Iris pigment epithelial cell (primary cell): Measurements from ENCODE around the gene HBS1L.

Experiments used
- DNase-seq: peaks from one replicate; pipeline ENCODE4 v3.0.0-alpha.2; 2011; ENCODE audit warnings: low read depth

The HBS1L gene

DNA sequence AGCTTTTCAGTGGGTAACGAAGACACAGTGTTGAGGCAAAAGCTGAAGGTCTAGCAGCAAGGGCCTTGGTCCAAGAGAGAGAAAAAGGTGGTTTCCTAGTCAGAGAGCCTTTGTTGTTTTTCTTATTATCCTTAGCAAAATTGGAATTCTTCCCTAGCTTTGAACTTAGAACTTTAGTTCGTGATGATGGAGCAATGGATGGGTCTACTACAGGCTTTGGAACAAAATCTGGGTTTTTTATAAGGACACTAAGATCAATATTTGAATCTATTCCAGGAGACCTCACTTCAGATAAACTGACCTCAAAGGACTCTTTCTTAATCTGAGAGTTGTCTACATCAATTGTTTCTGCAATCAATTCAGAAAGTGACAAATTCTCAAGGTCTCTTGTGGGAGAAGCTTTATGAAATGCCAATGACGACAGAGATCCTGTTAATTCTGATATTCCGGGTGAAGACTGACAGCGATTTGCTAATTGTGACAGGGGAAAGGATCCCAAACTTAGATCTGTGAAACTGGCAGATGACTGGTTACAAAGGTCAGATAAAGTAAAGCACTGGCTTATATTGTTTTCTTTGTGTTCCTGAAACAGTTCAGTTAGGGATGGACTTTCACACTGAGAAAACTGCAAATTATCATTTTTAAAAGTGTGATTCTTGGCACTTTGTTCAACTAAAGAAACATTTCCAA, 17.7 kb downstream of the HBS1L start:
- DNase-seq, result no peak

DNA sequence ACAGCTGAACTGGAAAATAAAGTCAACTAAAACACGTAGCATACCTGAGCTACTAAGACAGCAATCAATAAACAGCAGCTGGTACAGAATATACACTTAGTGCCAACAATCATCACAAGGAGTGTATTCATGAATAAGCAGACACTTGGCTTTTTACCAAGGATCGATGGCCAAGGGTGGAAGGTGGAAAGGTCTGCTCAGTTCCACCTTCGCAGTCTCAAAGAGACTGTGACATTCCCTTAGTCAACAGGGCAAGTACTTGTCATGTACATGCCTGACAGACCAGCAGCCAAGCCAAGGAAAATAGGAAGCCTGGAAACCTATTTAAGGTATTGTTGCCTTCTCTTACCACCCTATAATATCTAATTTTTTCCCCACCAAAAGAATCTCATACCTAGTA, 21.4 kb downstream of the HBS1L start:
- no peak for DNase-seq

DNA sequence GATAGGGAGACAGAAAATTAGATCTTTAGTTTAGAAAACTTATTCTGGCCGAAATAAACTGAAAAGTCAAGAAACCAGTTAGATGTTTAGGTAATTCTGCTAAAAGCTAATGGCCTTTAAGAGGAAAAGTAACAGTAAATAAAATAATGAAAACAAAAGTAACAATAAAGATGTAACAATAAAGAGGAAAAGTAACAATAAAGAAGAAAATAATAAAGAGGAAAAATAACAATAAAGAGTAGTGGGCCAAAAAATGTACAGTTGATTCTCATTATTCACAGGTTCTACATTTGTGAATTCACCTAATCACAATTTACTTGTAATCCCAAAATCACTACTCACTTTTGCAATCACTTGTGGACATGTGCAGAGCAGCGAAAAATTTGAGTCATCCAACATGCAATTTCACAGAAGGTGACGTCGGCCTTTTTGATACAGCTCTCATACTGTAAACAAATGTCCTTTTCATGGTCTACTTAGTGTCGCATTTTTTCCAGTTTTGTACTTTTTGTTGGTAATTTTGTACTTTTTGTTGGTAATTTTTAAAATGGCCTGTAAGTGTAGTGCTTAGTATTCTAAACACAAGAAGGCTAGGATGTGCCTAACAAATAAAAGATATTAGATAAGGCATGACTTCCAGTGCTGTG, 24.0 kb downstream of the HBS1L start:
- peak; percentile 82 for DNase-seq

DNA sequence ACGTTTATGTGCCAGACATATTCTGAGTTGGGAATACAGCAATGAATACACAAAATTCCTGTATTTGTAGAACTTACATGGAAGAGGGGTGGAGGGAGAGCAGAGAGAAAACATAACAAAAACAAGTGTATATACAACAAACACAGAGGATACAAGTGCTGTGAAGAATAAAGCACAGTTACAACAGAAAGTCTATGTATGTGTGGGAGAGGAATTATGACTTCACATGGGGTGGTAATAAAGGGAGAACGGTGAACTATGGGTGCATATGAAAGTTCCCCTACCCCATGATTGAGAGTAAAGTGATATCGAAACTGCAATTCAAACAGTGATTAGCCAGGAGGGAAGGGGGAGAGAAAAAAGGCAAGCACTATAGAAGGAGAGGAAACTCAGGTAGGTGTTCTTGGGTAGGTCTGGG, 24.6 kb downstream of the HBS1L start:
- no peak for DNase-seq

DNA sequence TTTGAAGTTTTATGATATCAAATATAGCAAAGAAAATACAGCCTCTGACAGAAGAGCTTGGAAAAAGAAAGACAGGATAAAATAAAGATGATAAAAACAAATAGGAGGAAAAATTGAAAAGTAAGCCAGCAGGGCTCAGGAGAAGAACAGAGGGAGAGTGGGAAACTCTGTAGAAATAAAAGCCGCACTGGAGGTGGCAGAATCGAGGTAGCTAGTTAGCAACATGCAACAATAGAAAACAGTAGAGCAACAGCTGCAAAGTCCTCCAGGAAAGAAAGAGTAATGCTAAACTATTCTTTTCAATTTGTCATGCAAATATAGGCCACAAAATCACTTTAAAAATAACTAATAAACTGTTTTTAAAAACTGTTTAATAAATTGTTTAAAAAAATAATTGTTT, 28.8 kb downstream of the HBS1L start:
- DNase-seq, result no peak

DNA sequence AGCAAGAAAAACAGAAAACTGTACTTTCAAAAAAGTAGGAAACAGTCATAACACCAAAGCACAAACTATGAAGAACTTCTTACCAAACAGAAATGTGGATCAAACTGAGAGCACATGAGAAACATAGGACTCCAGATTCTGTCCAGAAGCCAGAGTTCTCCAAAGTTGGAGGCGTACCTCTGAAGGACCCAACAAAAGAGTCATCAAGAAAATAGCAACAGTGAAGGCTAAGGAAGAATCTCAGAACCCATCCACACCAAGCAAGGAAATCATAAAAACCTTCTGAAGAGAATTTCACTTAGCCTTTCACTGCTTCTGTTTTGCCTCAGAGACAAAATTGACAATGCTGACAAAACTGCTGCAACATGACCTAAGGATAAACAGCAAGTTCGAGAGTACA, 29.4 kb downstream of the HBS1L start:
- no peak for DNase-seq

DNA sequence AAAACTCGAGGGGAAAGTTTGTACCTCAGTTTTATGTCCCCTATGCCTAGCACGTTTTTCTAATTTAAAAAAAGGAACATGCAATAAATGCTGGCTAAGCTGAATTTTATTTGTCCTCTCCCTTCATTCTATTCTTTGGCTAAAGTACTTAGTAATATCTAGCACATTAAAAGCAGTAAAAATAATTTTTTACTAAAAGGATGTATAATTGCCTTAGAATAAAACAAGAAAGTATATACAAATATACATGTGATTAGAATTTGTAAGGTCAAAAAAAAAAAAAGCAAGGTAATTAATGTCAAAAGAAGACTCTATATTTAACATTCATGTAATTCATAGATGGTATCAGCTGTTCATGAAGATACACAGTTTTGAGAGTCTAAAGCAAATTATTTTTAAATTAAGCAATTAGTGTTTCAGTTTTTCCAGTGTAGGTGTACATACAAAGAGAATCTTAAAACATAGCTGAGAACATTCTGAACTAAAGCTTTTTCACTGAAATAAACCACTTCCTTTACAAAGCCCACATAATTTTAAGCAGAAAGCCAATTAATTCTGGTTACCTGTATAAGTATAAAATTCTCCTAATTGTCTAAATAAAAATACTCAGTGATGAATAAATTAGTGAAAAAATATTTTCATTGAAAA, 32.4 kb downstream of the HBS1L start:
- no peak for DNase-seq

DNA sequence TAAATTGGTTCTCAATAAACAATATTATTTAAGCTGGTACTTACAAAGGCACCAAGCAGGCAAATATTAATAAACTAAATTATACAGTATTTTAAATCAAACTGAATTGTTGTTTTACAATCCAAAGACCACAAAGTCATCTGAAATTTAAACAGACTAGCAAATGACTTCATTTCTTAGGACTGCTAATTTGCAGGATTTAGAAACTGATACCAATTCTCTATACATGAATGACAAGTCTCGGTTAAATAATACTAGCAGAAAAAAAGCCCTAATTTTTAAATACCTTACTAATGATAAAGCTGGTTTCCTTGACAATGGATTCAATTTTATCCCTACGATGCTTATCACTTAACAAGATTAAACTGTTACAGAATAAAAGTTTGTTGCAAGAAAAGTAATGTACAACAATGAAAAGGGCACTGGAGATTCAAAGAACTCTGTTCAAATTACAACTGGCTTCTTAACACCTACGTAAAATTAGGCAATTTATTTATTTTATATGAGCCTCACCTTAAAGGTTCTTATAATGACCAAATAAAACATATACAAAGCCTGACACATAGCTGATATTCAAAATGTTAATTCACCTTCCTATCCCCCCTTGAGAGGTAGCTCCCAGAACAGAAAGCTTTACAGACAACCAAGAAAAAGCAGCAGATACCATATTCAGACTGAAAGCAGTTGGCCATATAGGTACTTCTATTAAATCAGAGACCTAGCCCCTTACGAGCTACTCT, 33.1 kb downstream of the HBS1L start:
- DNase-seq, result no peak

DNA sequence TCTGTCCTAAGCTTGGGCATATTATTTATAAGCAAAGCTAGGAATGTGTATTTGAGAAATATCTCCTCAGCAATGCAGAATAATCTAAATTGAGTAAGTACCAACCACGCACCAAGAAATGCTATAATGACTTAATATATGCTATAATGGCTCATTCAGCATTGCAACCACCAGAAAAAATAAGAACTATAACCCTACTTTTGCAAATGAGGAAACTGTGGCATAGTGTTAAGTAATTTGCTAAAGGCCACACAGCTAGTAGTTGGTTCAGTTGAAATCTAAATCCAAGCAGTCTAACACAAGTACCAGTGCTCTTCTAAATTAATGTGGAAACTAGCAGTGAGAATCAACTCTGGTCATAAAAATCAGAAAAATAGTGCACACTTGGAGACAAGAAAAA, 35.7 kb downstream of the HBS1L start:
- no peak for DNase-seq

DNA sequence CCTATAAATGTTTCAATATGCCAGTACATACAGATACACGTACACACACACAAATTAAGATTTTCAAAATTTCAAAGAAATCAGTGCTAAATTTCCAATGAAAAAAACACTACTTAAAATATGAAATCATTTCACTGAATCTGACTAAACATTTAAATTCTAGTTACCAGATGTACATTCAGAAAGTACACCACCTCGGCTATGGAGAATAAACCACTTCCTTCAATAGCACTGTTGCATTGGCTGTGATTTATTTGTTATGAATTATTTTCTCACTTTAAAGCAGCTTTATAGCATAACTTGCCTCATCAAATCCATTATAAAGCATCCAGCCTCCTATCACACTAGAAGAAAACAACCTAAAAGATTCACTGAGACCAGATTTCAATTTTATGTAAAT, 36.6 kb downstream of the HBS1L start:
- DNase-seq, result no peak

DNA sequence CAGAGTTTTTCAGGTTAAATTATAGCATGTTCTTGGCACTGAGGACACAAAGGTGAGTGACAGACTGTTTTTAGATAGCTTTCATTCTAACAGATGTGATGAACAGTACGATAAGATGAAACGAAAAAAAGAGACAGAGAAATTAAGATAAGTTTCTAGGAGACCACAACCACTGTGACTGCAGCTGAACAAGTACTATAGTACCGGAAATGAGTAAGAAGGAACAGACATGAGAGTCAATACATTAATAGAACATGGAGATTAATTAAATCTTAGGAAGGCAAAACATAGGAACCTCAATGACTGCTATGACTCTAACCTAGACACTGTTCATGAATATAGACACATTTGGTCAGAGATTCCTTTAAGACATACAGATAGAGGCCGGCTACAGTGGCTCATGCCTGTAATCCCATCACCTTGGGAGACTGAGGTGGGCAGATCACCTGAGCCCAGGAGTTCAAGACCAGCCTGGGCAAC, 40.2 kb downstream of the HBS1L start:
- no peak for DNase-seq

DNA sequence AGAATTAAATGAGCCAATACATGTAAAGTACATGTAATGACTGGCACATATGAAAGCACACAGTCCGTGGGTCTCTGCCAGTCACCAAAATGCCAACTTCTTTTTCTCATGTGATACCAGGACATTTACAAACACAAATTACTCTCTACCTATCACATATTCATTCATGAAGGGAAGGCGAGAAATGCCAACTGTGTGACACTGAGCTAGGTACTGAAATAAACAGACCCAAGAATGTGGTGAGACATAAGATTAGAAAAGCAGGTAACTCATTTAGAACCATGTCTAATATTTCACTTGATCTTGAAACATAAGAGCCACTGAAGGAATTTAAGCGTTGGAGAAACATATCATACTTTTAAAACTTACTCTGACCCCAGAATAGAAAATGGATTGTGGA, 41.4 kb downstream of the HBS1L start:
- DNase-seq, result no peak

DNA sequence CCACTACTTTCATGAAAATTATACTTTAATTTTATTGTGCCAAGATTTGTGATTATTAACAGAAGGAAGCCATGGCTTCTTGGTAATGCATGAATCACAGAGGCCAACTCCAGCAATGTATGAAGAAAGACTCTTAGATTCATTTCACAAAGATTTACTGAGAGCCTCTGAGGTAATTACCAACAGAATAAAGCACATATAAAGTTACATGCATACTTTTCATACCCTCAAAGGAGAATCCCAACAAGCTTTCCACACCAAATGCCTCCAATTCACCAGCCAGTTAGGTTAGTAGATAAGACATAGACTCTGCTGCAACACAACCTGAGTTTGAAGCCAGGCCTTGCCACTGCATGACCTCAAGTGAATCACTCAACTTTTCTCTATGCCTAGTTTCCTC, 41.9 kb downstream of the HBS1L start:
- peak; percentile 78 for DNase-seq

DNA sequence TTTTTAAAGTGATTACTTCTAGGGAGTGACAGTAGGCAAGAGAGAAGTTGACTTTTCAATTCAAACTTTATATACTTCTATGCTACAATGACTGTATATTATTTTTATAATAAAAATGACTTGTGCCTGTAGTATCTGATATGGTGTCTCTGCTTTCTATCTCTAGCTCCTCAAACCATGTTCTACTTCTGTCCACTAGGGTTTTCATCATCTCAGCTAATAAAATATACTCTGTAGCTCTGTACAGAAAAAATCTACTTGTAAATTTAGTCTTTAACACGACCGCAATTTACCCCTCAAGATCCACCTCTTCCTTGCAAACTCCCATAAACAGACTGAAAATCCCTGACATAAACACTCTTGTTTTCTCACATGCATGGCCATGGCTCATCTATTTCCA, 42.3 kb downstream of the HBS1L start:
- DNase-seq, result no peak

DNA sequence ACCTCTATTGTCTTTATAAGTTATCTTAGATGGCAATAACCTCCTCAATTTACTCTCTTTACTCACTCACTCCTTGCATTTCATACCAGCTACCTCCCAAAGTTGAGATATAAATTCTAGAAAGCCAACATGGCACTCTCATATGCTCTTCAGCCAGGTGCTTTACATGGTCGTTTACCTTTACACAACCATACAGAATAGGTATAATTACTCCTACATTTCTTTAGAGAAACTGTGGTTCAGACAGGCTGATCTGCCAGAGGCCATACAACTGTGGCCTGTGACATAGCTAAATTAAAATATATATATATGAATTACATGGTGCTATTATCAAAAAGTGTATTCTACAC, 45.7 kb downstream of the HBS1L start:
- no peak for DNase-seq

DNA sequence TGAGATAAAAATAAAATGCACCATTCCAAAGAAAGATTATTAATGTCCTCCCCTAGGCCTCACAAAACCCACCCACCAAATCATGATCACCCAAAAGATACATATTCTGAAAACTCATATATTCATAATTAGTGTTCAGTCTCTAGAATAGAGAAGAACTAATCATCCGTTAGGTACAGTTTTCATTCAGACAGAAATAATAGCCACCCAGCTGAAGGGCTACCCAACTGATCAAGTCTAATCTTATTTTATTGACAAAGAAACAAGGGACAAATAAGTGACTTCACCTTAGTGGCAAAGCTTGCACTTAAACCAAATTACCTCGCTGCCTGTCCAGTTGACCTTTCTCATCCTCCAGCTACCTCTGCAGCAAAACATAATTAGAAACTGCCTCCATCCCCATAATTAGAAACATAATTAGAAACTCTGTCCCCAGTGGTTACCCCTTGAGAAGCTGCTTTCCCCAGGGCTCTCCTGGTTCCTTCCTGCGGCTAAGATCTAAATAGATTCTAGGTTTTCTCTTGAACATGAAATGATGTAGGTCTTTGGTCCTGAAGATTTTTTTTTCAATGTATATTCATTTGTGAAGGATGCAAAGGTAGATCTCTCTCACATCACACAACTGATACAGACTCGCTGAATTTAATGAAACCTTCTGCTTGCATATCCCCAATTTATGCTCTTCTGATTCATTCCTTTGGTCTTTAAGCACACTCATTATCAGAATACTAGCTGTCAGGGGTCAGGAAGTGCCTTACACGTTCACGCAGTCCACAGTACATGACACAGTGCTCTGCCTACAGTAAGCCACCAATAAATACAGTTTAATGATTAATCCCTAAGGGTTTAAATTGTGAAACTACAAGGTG, 46.3 kb downstream of the HBS1L start:
- no peak for DNase-seq

DNA sequence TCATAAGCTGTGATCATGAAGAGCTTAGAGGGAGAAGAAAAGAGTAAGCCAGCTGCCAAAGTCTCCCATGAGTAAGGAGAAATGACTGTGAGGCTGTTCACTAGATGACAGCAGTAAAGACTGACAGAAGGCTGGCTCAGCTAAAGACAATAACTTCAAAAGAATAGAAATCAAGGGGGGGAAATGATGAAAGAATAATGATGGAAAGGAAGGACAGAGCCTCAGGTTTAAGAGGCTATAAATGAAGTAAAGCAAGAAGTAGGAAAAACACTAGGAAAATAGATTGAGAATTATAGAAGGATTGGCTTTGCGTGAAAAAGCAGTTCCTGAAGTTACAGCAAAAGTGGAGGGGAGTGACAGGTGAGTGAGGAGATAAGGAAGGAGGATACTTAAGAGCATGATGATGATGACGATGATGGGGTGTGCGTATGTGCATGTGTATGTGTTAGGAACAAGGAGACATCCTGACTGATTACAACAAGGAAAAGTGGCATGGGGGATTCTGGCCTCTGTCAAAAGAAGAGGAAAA, 48.2 kb downstream of the HBS1L start:
- DNase-seq, result peak; percentile 28

DNA sequence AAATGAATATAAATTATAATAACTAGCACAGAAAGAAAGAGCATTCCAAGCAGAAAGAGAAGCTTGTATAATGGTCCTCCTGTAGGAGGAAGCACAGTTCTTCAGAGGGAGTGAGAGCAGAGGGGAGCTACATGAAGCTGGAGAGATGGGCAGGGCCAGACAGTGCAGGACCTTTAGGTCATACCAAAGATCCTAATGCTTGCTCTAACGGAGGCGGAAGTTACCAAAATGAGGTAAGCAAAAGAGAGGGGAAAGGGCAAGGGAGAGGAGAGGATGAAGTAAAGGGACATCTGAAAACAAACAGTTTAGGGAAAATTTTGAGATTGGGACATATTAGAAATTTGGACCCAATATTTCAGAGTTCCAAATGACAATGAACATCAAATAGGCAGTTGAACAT, 50.2 kb downstream of the HBS1L start:
- no peak for DNase-seq

DNA sequence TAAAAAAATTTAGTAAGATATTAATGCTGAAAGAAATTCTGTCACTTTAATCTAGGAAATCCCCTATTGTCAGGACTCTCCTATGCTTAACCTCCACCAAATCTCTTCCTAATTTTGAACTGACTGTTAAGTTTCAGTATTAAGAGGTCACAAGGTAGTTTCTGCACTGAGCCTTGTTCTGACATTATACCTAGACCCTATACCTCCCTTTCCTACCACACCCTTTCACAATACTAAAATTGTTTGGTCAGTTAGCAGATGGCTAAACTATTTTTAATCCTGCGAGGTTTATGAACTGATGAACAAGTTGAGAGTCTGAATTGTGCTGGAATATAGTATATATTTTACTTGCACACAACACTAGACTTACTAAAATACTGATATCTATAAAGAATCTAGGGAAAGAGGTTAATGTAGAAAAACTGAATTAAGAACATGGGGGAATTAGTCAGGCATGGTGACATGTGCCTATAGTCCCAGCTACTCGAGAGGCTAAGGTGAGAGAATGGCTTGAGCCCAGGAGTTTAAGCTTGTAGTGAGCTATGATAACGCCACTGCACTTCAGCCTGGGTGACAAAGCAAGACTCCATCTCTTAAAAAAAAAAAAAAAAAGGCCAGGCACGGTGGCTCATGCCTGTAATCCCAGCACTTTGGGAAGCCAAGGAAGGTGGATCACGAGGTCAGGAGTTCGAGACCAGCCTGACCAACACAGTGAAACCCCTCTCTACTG, 51.5 kb downstream of the HBS1L start:
- DNase-seq, result no peak

DNA sequence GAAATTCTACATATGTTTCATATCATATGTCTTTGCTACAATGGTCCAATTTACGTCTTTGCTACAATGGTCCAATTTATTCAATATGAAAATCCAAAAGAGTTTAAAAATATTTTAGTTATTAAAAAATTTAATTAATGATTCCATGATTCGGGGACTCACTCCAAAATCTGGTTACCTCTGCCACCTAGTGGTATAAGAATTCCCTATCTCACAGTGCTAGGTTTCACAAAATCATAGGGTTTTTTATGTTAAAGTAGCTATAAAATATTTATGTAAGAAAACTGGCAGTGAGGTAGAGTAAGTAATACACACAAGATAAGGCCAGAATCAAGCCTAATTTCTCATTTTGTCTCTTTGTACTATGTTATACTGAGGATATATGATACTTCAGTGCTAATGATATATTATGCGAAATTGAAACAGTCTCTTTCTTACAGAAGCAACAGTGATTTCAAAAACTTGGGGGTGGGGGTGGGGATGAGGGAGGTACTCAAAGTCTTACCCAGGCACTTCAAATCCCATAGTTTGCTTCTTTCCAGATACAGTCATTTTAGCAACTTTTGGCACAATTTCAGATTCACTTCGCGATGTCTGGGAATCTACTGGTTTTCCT, 52.3 kb downstream of the HBS1L start:
- DNase-seq, result peak; percentile 24
